ENCODE results near the gene PPP2R5C.

PPP2R5C gene

GRCh38 chr14:101961011-101961721 is 199.7 kb downstream of the PPP2R5C start:
- Histone ChIP-seq H3K4me3 (no peak overlapping the region), H3K36me3 (no peaks in the 10 kb centered on the region), H3K4me2 (0 out of 2 replicates have a peak overlapping the region, but pooled peaks have one; percentile 6), H3K4me1 (peaks cover 34% of the 10 kb centered on the region), H3K9ac (no peak overlapping the region), H3K27me3 (no peaks in the 10 kb centered on the region), H3K27ac (no peak overlapping the region), H4K20me1 (peaks cover 17% of the 10 kb centered on the region), H3K9me3 (no peaks in the 10 kb centered on the region)
- no peak for TF ChIP-seq Cebpa-rat (IDR thresholded peaks at IDR 0.05)

GRCh38 chr14:101961746-101962502 is 200.4 kb downstream of the PPP2R5C start:
- H3K27ac ChIP-seq, result no peak overlapping the region
- H3K27me3 ChIP-seq, result no peaks in the 10 kb centered on the region
- no peak for TF ChIP-seq Cebpa-rat (IDR thresholded peaks at IDR 0.05)
- H4K20me1 ChIP-seq, result peaks cover 25% of the 10 kb centered on the region
- H3K4me2 ChIP-seq, result no peak overlapping the region
- H3K9ac ChIP-seq, result no peak overlapping the region
- H3K4me3 ChIP-seq, result no peak overlapping the region
- peaks cover 42% of the 10 kb centered on the region for H3K4me1 ChIP-seq
- no peaks in the 10 kb centered on the region for H3K36me3 ChIP-seq
- H3K9me3 ChIP-seq, result no peaks in the 10 kb centered on the region

GRCh38 chr14:101962503-101962874 is 201.0 kb downstream of the PPP2R5C start:
- H3K9ac ChIP-seq, result no peak overlapping the region
- H3K9me3 ChIP-seq, result no peaks in the 10 kb centered on the region
- no peak overlapping the region for H3K4me2 ChIP-seq

GRCh38 chr14:101963052-101963451 is 201.5 kb downstream of the PPP2R5C start:
- no peak for TF ChIP-seq Cebpa-rat (IDR thresholded peaks at IDR 0.05)
- Histone ChIP-seq H3K27me3 (no peaks in the 10 kb centered on the region), H4K20me1 (peaks cover 36% of the 10 kb centered on the region), H3K27ac (no peak overlapping the region), H3K9ac (no peak overlapping the region), H3K4me1 (peaks cover 53% of the 10 kb centered on the region), H3K4me3 (no peak overlapping the region), H3K4me2 (0 out of 2 replicates have a peak overlapping the region, but pooled peaks have one; percentile 82), H3K36me3 (peaks cover under 1% of the 10 kb centered on the region; the same call in 1 of the 2 replicates), H3K9me3 (no peaks in the 10 kb centered on the region)

More at GRCh38 chr14:101962503-101962874, 201.0 kb downstream of the PPP2R5C start:
- Histone ChIP-seq H4K20me1 (peaks cover 30% of the 10 kb centered on the region), H3K4me1 (peaks cover 47% of the 10 kb centered on the region), H3K27ac (no peak overlapping the region), H3K36me3 (no peaks in the 10 kb centered on the region), H3K27me3 (no peaks in the 10 kb centered on the region), H3K4me3 (no peak overlapping the region)
- TF ChIP-seq Cebpa-rat (IDR thresholded peaks at IDR 0.05), result no peak

GRCh38 chr14:101963656-101964296 is 202.3 kb downstream of the PPP2R5C start:
- Histone ChIP-seq H3K9me3 (no peaks in the 10 kb centered on the region), H3K4me3 (peak overlapping the region; percentile 100), H4K20me1 (peaks cover 43% of the 10 kb centered on the region), H3K4me2 (peak overlapping the region; percentile 82), H3K4me1 (peaks cover 60% of the 10 kb centered on the region), H3K27ac (0 out of 2 replicates have a peak overlapping the region, but pooled peaks have one; percentile 99), H3K9ac (no peak overlapping the region), H3K27me3 (no peaks in the 10 kb centered on the region), H3K36me3 (peaks cover 8% of the 10 kb centered on the region)
- no peak for TF ChIP-seq Cebpa-rat (IDR thresholded peaks at IDR 0.05)

- H3K9ac ChIP-seq, result peak within 1 kb of the TSS; percentile 99
- H3K9me3 ChIP-seq, result no peaks in the 10 kb centered on the region
- peaks cover 68% of the 10 kb centered on the region for H3K4me1 ChIP-seq
- peaks cover 13% of the 10 kb centered on the region for H3K36me3 ChIP-seq
- H3K27me3 ChIP-seq, result no peaks in the 10 kb centered on the region
- peak within 1 kb of the TSS; percentile 100 for H3K4me3 ChIP-seq
- peak within 1 kb of the TSS; percentile 99 for H3K27ac ChIP-seq
- TF ChIP-seq Cebpa-rat (IDR thresholded peaks at IDR 0.05), result no peak
- peak within 1 kb of the TSS; percentile 96 for H3K4me2 ChIP-seq
- peaks cover 51% of the 10 kb centered on the region for H4K20me1 ChIP-seq
These were observed 203.0 kb downstream of the PPP2R5C start, which contains the start of gene DYNC1H1 for GRCh38 chr14:101964297-101965180. Gene DYNC1H1 (plus strand): TSS chr14:101964573. CDS start chr14:101964692, 119 bp downstream.

GRCh38 chr14:101965181-101965544 is 203.7 kb downstream of the PPP2R5C start:
- Histone ChIP-seq H3K4me2 (peak overlapping the region; percentile 96), H4K20me1 (peaks cover 57% of the 10 kb centered on the region), H3K27ac (peak overlapping the region; percentile 99), H3K4me1 (peaks cover 71% of the 10 kb centered on the region), H3K9ac (peak overlapping the region; percentile 99), H3K9me3 (no peaks in the 10 kb centered on the region), H3K36me3 (peaks cover 16% of the 10 kb centered on the region), H3K27me3 (no peaks in the 10 kb centered on the region), H3K4me3 (peak overlapping the region; percentile 100)
- TF ChIP-seq Cebpa-rat (IDR thresholded peaks at IDR 0.05), result no peak

GRCh38 chr14:101965770-101966722 is 204.5 kb downstream of the PPP2R5C start:
- H3K36me3 ChIP-seq, result peaks cover 16% of the 10 kb centered on the region
- no peaks in the 10 kb centered on the region for H3K9me3 ChIP-seq
- no peak for TF ChIP-seq Cebpa-rat (IDR thresholded peaks at IDR 0.05)
- peak overlapping the region; percentile 100 for H3K4me3 ChIP-seq
- peaks cover 66% of the 10 kb centered on the region for H4K20me1 ChIP-seq
- H3K27ac ChIP-seq, result peak overlapping the region; percentile 99
- no peaks in the 10 kb centered on the region for H3K27me3 ChIP-seq
- peak overlapping the region; percentile 99 for H3K9ac ChIP-seq
- H3K4me2 ChIP-seq, result peak overlapping the region; percentile 96
- peaks cover 73% of the 10 kb centered on the region for H3K4me1 ChIP-seq

Measured in BLaER1 (cell line).